Measurements from ENCODE around the gene TSPAN15.
"Not testable (repeated sequence)": the region's sequence is repeated elsewhere in the genome, so short reads cannot be mapped to it uniquely, and the experiment has no call there.

Gene TSPAN15

GRCh38 chr10:69446650-69447151 lies 4.6 kb upstream of the TSPAN15 start:
- DNase-seq (ENCODE audit: low read depth in 2 of 2): no peak

- peak in 1 of 2 experiments; percentile 25 for DNase-seq (ENCODE audit: low read depth in 2 of 2)
Measured at GRCh38 chr10:69449841-69450240, 1.4 kb upstream of the TSPAN15 start.

- not testable (repeated sequence) for DNase-seq (ENCODE audit: low read depth in 2 of 2)
Measured at GRCh38 chr10:69450395-69450794, 870 bp upstream of the TSPAN15 start.

DNA sequence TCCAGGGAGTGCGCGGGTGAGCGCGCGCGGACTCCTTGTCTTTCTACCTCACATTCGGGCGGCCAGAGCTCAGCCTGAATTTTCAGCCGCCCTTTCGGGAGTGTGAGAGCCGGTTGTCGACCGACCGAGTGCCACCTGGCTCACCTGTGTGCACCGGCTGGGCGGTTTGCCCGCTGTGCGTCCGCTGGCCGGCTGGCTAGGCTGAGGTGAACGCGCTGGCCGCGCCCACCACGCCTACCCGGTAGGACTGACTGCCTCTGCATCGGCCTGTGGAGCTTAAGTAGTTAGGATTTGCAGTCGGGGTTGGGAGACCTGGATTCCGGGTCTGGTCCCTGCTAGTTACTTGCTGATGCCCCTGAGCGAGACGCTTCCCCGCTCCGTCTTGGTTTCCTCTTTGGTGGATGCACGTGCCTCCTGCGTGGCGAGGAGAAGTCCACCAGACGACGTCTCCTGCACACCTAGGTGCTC lies 553 bp downstream of the TSPAN15 start:
- DNase-seq (ENCODE audit: low read depth in 2 of 2): no peak

DNA sequence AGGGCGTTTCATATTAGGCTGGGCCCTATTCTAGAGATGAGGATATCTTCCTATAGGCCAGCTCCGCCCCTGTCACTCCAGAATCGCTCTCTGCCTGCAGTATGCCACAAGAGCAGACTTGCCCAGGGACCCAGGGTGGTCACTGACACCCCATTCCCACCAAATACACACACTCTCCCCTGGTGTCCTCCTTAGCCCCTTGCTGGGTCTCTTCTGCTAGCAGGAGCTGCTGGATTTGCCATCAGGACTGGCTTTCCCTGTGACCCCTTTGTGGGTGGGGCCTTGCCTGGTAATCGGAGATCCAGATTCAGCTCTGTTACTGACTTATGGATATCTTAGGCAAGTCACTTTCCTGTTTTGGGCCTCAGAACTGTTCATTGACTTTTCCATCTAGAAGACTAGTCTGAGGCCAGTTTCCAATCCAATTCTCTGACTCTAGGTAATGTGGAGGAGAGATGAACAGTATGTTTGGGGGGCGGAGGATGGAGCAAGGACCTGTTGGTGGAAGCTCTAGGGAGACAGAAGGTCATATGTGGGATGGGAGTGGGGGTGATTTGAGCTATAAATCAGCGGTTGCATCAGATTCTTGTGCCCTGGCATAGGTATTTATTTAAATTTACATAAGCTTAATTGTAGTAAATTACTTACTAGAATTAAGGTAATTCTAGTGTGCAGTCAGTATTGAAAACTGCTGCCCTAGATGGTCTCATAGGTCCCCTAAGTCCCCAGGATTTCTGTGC lies 1.6 kb downstream of the TSPAN15 start:
- DNase-seq (ENCODE audit: low read depth in 2 of 2): no peak

- DNase-seq (ENCODE audit: low read depth in 2 of 2): no peak
Measured at GRCh38 chr10:69453795-69454194, 2.5 kb downstream of the TSPAN15 start.

- no peak for DNase-seq (ENCODE audit: low read depth in 2 of 2)
Measured at GRCh38 chr10:69455006-69455763, 3.9 kb downstream of the TSPAN15 start.

DNA sequence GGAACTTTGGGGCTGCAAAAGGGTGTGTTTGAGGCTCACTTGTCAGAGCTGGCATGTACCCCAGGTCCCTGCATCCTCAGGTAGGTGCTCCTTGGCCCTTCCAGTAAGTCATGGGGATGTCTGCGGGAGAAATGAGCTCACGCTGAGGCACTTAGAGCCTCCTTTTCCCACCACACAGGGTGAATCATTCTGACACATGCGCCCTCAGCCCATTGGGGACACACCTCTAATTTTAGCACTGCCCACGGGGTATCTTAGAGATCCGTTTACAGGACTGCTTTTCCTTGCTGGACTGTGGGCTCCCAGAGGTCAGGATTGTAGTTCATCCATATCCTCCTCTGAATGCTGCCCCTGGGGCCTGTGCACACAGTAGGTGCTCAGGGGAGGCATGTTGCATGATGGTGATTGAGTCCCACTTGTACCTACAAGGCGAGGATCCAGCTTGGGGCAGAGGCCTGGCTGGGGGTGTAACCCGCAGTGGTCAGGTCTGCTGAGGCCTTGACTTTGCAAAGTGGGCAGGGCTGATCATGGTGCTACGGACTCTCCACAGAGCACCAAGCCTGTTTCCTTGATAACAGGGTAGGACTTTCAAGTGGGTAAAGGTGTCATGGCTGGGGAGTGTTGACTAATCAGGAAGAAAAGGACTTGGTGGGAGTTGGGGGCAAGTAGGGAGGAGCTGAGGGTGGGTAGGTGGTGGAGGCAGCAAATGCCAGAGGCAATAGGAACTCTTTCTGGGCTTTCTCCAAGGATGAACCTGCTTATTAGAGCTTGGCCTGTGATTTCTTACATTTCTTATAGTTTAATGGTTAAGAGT lies 5.8 kb downstream of the TSPAN15 start:
- no peak for DNase-seq (ENCODE audit: low read depth in 2 of 2)

- DNase-seq (ENCODE audit: low read depth in 2 of 2): no peak
Measured at GRCh38 chr10:69457771-69458237, 6.5 kb downstream of the TSPAN15 start.

DNA sequence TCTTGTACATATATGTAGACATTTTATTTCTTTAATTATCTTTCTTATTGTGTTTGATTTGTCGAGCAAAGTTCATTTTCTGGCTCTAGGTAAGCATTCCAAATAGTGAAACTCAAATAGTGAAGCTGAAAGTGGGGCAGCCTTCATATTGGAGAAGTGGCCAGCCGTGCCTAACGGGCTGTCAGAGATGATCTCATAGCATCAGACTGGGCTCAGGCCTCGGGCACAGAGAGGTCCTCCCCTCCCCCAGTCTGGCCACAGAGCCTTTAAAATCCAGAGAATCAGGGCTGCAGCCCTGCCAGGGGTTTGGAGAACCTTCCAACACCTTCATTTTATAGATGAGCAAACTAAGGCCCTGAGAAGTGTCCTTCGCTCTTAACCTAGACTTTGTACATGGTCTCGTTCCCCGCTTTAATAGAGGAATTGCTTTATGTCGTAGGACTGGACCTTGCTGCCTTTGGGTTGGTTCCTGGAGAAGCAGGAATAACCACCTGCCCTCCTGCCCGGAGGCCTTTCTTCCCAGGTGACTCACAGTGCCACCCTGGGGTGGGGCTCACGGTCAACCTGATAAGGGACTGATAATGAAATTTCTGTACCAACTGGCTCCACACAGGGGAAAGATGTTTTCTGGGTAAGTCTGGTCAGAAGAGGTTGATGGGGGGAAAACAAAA lies 7.3 kb downstream of the TSPAN15 start:
- no peak for DNase-seq (ENCODE audit: low read depth in 2 of 2)

- no peak for DNase-seq (ENCODE audit: low read depth in 2 of 2)
Measured at GRCh38 chr10:69459101-69459790, 8.0 kb downstream of the TSPAN15 start.

GRCh38 chr10:69459893-69460575 lies 8.8 kb downstream of the TSPAN15 start:
- DNase-seq (ENCODE audit: low read depth in 2 of 2): no peak

DNA sequence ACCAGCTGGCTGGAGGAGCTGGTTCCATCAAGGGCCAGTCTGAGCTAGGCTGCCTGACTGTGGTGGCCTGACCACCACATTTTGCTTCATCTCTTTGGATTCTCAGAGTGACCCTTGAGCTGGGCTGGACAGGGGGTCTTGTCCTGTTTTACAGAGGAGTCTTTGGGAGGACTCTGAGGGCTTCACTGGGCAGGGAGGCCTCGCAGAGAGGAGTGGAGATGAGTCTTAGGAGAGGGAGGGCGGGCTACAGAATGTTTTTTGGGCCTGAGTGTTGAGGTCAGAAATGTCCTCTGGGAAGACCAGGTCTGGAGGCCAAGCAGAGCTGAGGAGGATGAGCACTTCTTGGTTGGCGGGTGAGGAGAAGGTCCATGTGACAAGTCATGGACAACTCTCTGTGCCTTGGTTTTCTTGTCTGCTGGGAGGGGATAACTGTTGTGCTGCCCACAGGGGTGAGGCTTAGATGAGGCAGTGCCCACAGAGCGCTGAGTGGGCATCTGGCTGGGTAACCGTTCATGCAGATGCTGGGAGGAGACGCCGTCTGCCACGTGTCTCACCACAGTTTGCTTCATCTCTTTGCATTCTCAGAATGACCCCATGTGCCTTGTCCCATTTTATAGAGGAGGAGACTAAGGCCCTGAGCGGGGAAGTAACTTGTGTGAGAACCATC lies 9.4 kb downstream of the TSPAN15 start:
- DNase-seq (ENCODE audit: low read depth in 2 of 2): no peak

DNA sequence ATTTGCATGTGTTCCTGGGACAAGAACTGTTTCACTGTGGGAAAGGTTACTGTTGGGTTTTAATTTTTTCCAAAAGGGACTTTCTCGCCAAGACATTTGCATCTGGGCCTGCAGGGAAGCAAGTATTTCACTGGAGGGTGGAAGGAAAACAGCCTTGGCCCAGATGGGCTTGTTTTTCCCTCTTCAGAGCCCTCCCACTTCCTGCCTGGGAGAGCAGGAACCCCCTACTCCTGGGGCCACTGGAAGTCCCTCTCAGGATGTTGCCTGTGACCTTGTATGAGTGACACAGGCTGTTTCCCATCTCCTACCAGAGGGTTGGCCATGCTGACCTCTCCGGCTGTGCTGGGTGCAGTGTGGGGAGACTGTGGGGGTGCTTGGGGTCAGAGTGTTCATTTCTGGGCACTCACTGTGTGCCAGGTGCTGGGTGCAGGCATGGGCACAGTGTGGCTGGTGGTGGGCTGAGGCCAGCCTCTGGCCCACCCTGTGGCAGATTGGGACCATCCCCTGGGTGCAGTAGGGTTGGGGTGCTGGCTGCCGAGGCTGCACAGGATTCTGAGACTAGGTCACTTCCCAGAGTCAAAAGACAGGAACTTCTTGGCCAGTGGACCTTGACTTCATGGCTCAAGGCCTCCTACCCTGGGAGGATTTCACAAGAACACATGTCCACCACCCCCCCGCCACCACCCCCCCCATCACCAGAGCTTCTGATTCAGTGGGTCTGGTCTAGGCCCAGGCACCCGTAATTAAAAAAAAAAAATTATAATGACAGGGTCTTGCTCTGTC lies 10.2 kb downstream of the TSPAN15 start:
- DNase-seq (ENCODE audit: low read depth in 2 of 2): no peak

DNA sequence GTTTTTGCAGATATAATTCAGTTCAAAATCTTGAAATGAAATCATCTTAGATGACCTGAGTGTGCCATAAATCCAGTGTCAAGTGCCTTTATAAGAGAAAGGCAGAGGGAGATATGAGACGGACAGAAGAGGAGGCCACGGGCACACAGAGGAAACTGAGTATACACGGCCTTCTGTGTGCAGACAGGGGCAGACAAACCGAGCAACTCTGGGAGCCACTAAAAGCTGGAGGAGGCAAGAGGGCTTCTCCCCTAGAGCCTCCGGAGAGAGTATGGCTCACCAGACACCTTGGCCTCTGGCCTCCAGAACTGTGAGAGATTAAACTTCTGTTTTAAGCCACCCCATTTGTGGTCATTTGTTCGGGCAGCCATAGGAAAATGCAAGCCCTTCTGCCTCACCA lies 12.6 kb downstream of the TSPAN15 start:
- DNase-seq (ENCODE audit: low read depth in 2 of 2): no peak

DNA sequence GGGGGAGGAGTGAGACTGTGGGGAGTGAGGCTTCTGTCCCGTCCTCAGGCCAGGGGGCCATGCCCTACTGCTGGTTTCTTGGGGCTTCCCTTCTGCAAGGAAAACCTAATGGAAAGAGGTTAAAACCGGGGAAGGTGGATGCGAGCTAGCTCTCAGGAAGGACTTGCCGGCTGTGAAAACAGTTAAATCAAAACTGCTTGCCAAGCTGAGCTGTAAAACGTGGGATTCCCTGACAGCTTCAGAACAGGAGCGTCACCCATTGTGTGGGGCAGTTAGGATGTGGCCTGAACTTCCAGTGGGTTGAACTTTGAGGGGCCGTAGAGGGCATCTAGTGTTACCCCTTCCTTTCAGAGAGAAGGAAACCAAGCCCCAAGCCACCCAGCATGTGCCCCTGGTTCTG lies 13.1 kb downstream of the TSPAN15 start:
- no peak for DNase-seq (ENCODE audit: low read depth in 2 of 2)

DNA sequence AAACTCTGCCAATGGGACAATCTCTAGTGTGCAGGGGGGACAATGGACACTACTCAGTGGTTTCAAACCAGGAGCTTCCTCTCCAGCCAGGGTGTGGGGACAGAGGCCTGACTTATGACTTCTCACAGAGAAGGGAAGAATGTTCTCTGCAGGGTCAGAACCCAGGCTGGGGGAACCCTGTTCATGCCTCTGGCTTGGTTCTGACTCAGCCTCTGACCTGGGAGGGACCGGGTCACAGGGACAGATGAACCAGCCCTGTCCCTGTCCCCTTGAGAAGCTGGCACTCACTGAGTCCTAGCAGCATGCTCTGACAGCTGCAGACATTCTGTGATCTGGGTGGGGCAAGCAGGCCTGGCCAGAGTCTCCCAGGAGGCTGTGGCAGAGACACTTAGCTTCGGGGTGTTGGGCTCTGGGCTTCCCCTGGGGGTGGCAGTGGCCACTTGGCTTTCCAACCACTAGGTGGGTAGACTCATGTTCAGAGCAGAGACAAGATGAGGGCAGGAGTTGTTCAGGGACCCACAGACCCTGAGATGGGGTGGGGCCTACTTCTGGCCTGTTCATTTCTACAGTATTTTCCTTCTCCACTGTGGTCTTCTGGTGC lies 13.6 kb downstream of the TSPAN15 start:
- no peak for DNase-seq (ENCODE audit: low read depth in 2 of 2)

DNA sequence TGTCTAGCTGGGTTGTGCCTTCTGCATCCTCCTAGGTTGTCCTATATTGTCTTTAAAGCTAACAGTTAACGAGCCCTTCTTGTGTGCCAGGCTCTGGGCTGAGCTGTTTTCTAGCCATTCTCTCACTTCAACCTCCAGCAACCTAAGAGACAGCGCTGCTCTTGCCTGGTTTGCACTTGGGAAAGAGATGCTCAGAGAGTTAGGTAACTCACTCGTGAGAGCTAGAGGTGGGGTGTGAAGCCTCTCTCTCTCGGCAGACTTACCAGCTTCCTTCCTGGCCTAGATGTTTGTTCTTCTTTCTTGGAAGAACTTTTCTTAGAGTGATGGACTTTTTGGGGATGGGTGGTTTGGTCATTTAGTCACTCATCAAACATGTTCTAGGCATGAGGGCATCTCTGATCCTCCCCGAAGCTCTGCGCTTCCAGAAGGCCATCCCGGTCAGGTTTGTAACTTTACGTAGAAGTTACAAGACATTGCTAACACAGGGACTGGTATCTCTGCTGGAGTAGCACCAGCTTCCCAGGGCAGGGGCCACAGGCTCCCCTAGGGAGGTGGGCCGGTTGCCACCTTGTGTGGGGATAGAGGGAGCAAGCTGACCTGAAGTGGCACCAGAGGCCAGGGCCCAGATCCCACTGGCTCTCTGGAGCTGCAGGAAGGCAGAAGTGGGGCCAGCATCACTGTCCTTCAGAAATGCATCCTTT lies 14.3 kb downstream of the TSPAN15 start:
- DNase-seq (ENCODE audit: low read depth in 2 of 2): no peak

All from stimulated activated CD4-positive, alpha-beta T cell treated with anti-CD3 and anti-CD28 coated beads, Interleukin-12 subunit alpha, Interleukin-12 subunit beta, amount 100 ng/mL, for 24 hours (primary cell).